Measurements from ENCODE around the gene NTF3.

The NTF3 gene

DNA sequence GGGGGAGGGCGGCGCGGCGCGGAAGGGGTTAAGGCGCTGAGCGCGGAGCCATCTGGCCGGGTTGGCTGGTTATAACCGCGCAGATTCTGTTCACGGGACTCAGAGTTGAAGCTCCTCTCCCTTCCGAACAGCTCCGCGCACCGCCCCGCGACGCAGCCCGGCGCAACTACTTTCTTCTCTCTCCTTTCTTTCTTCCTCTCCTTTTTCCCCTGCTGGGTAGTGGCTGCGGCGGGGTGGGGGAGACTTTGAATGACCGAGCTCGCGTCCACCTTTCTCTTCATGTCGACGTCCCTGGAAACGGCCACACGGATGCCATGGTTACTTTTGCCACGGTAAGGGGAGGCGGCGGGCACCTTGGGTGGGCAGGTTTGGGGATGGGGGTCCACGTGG, at the start of gene NTF3:
NTF3 (plus strand) TSS at position 98 of the 390 bp plus-strand sequence; CDS start at position 315, 217 bp downstream.
- H3K4me3 ChIP-seq (ENCODE audit: low read depth, low read length) = peak within 1 kb of the TSS; percentile 86
- TF ChIP-seq, protein P1, sequence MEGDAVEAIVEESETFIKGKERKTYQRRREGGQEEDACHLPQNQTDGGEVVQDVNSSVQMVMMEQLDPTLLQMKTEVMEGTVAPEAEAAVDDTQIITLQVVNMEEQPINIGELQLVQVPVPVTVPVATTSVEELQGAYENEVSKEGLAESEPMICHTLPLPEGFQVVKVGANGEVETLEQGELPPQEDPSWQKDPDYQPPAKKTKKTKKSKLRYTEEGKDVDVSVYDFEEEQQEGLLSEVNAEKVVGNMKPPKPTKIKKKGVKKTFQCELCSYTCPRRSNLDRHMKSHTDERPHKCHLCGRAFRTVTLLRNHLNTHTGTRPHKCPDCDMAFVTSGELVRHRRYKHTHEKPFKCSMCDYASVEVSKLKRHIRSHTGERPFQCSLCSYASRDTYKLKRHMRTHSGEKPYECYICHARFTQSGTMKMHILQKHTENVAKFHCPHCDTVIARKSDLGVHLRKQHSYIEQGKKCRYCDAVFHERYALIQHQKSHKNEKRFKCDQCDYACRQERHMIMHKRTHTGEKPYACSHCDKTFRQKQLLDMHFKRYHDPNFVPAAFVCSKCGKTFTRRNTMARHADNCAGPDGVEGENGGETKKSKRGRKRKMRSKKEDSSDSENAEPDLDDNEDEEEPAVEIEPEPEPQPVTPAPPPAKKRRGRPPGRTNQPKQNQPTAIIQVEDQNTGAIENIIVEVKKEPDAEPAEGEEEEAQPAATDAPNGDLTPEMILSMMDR (IDR thresholded peaks at IDR 0.05; ENCODE audit: low read depth, low read length) = no peak

DNA sequence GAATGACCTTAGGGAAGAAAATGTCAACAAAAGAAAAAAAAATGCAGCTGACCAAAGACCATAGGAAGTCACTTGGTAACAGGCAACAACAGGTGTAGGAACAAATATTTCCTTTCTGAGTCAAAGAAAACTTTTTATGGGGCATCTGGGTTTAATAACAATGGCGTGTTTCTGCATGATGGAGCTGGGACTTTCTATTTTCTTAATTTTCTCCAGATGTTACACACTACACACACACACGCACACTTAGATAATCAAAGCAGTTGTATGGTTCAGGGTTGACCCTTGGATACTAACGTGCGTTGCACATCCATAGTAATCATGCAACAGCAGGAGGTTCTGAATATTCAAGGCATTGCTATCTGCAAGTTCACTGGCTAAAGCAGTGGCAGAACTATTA, 47.9 kb upstream of the NTF3 start:
- H3K4me3 ChIP-seq (ENCODE audit: low read depth, low read length) = no peak overlapping the region
- TF ChIP-seq, protein P1 (IDR thresholded peaks at IDR 0.05; ENCODE audit: low read depth, low read length) = no peak

DNA sequence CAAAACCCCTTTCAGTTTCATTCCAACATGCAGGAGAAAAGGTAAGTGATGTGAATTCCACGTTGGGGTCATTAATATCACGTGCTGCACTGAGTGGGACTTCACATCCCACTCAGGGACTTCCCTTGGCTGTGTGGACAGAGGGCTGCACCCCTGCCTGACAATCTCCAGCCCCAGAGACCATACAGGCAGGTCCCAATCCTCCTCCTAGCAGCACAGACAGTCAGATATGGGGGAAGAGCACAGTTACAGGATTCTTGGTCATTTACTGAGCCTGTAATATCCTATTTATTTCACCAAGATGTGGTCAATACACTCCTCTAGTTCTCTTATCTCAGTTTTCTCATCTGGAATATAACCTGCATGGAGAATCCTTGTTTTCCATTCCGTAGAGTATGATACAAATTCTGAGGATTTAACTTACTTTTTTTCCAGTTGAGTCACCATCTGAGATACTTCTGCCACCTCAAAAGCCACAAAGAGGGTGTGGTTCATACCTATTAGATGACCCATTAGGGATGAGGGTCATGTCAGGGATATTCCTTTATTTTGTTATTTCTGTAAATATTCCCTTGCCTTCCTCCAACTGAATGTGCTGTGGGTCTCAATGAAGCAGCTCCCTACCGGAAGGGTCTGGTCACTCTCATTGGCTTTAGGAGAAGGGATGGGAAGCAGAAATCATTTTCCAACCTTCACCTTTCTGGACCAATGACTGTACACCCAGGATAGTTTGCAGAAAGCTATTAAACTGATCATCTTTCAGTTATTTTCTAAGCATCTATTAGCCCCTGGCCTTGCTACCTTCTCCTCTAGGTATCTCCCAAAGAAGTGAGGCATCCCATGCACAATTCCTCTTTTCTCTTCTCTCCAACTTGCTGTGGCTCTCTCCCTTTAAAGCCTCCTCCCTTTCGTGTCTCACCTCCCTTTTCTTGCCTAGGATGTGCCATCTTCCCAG, 43.0 kb upstream of the NTF3 start:
- TF ChIP-seq, protein P1 (IDR thresholded peaks at IDR 0.05; ENCODE audit: low read depth, low read length) = no peak
- H3K4me3 ChIP-seq (ENCODE audit: low read depth, low read length) = no peak overlapping the region

DNA sequence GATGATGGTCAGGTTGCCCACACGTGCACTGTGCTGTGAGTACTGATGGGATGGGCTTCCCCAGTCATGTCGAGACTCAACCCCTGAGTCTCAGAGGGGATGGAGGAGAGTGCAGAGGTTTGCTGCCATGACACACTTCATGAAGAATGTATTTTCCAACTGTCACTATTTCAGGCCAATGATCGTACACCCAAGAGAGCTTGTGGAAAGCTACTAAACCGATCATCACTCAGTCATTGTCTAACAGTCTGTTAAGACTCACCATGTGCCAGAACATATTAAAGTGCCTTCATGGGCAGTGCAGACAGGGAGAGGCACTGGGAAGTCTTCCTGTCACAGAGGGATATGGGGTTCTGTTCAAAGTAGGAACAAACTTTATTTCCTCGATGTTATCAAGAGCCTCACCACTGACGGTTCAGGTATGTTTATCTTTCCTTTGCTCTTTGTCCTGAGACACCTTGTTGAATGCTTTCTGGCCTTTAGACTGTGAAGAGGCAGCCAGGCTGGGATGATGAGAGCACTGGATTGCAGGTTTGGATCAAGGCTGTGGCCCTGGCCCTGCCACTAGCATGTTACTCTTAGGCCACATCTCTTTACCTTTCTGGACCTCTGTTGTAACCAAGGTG, 41.6 kb upstream of the NTF3 start:
- TF ChIP-seq, protein P1 (IDR thresholded peaks at IDR 0.05; ENCODE audit: low read depth, low read length) = no peak
- H3K4me3 ChIP-seq (ENCODE audit: low read depth, low read length) = no peak overlapping the region

DNA sequence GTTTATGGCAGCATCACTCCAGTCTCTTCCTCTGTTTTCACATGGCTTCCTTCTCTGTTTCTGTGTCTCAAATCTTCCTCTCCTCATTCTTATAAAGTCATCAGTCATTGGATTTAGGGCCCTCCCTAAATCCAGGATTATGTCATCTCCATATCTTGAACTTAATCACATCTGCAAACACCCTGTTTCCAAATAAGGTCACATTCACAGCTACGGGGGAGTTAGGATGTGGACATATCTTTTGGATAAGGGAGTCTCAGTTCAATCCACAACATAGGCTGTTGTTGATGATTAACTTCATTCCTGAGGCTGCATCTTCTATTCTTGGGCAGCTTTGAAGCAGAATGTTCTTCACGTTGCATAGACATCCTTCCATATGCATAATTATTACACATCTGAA, 40.3 kb upstream of the NTF3 start:
- TF ChIP-seq, protein P1 (IDR thresholded peaks at IDR 0.05; ENCODE audit: low read depth, low read length) = no peak

DNA sequence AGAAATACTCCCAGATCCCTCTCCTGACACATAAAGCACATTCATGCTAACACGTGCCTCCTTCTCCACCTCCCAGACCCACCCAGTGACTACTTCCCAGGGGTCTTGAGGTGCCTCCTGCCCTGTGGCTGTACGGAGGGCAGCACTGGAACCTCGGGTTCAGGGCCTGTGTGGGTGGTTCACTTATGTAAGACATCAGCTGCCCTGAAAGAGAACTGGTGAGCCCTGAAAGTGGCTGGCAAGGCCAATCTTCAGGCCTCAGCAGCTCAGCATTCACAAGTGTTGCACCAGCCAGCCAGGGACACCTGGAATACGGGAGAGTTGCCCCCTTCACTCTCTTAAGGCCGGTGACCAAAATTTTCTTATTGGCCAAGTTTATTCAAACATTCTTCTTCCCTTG, 38.9 kb upstream of the NTF3 start:
- no peak overlapping the region for H3K4me3 ChIP-seq (ENCODE audit: low read depth, low read length)
- TF ChIP-seq, protein P1 (IDR thresholded peaks at IDR 0.05; ENCODE audit: low read depth, low read length) = no peak

More for the DNA sequence above, 40.3 kb upstream of the NTF3 start:
- no peak overlapping the region for H3K4me3 ChIP-seq (ENCODE audit: low read depth, low read length)

Data from WI38 (cell line).